ENCODE results near the gene DNHD1.

The DNHD1 gene

GRCh38 chr11:6565988-6566703 lies 69.1 kb downstream of the DNHD1 start:
- Histone ChIP-seq H3K27me3 (ENCODE audit: low read length) (no peaks in the 10 kb centered on the region), H3K36me3 (ENCODE audit: low read length) (no peaks in the 10 kb centered on the region), H4K20me1 (ENCODE audit: low read depth, low read length) (no peaks in the 10 kb centered on the region), H3K9me3 (ENCODE audit: insufficient read depth, low read length) (no peaks in the 10 kb centered on the region), H3K9ac (ENCODE audit: low read length) (no peak overlapping the region), H3K4me3 (ENCODE audit: insufficient read depth, low read length, poor library complexity, severe bottlenecking) (no peak overlapping the region), H3K79me2 (ENCODE audit: insufficient read depth, low read length) (no peaks in the 10 kb centered on the region), H3F3A (ENCODE audit: insufficient read depth) (no peaks in the 10 kb centered on the region), H3K4me2 (ENCODE audit: low read depth, low read length, poor library complexity, severe bottlenecking) (no peak overlapping the region), H3K9me2 (replicated peaks; ENCODE audit: insufficient read depth, low read length) (no peaks in the 10 kb centered on the region), H3K27ac (ENCODE audit: low read depth, low read length) (no peak overlapping the region), H2AFZ (ENCODE audit: low read depth, low read length, severe bottlenecking) (no peak overlapping the region)
- TF ChIP-seq EZH2phosphoT487 (conservative IDR thresholded peaks at IDR 0.05; ENCODE audit: low read length) = no peak
- no peak for TF ChIP-seq CTCF (IDR thresholded peaks at IDR 0.05; ENCODE audit: insufficient read depth, low read length, poor library complexity, severe bottlenecking)

GRCh38 chr11:6566704-6567370 lies 69.8 kb downstream of the DNHD1 start:
- H3K4me2 ChIP-seq (ENCODE audit: low read depth, low read length, poor library complexity, severe bottlenecking) = no peak overlapping the region
- H3K9me2 ChIP-seq (replicated peaks; ENCODE audit: insufficient read depth, low read length) = no peaks in the 10 kb centered on the region
- no peak overlapping the region for H3K4me3 ChIP-seq (ENCODE audit: insufficient read depth, low read length, poor library complexity, severe bottlenecking)
- H3K36me3 ChIP-seq (ENCODE audit: low read length) = no peaks in the 10 kb centered on the region
- H4K20me1 ChIP-seq (ENCODE audit: low read depth, low read length) = no peaks in the 10 kb centered on the region
- TF ChIP-seq CTCF (IDR thresholded peaks at IDR 0.05; ENCODE audit: insufficient read depth, low read length, poor library complexity, severe bottlenecking) (no peak), EZH2phosphoT487 (conservative IDR thresholded peaks at IDR 0.05; ENCODE audit: low read length) (no peak)
- H3K9me3 ChIP-seq (ENCODE audit: insufficient read depth, low read length) = no peaks in the 10 kb centered on the region
- H3K27me3 ChIP-seq (ENCODE audit: low read length) = no peaks in the 10 kb centered on the region
- no peaks in the 10 kb centered on the region for H3K79me2 ChIP-seq (ENCODE audit: insufficient read depth, low read length)
- H3K27ac ChIP-seq (ENCODE audit: low read depth, low read length) = no peak overlapping the region
- no peaks in the 10 kb centered on the region for H3F3A ChIP-seq (ENCODE audit: insufficient read depth)
- no peak overlapping the region for H2AFZ ChIP-seq (ENCODE audit: low read depth, low read length, severe bottlenecking)
- H3K9ac ChIP-seq (ENCODE audit: low read length) = no peak overlapping the region

GRCh38 chr11:6567371-6567745 lies 70.3 kb downstream of the DNHD1 start:
- Histone ChIP-seq H3K36me3 (ENCODE audit: low read length) (no peaks in the 10 kb centered on the region), H3K27me3 (ENCODE audit: low read length) (no peaks in the 10 kb centered on the region), H3K4me3 (ENCODE audit: insufficient read depth, low read length, poor library complexity, severe bottlenecking) (no peak overlapping the region), H3K9me2 (replicated peaks; ENCODE audit: insufficient read depth, low read length) (no peaks in the 10 kb centered on the region), H2AFZ (ENCODE audit: low read depth, low read length, severe bottlenecking) (no peak overlapping the region), H3K79me2 (ENCODE audit: insufficient read depth, low read length) (no peaks in the 10 kb centered on the region), H3K4me2 (ENCODE audit: low read depth, low read length, poor library complexity, severe bottlenecking) (no peak overlapping the region), H3K9ac (ENCODE audit: low read length) (no peak overlapping the region), H4K20me1 (ENCODE audit: low read depth, low read length) (no peaks in the 10 kb centered on the region), H3F3A (ENCODE audit: insufficient read depth) (no peaks in the 10 kb centered on the region), H3K9me3 (ENCODE audit: insufficient read depth, low read length) (no peaks in the 10 kb centered on the region), H3K27ac (ENCODE audit: low read depth, low read length) (no peak overlapping the region)
- TF ChIP-seq EZH2phosphoT487 (conservative IDR thresholded peaks at IDR 0.05; ENCODE audit: low read length) = no peak
- TF ChIP-seq CTCF (IDR thresholded peaks at IDR 0.05; ENCODE audit: insufficient read depth, low read length, poor library complexity, severe bottlenecking) = no peak

Measured in SU-DHL-6 (cell line).